ENCODE data around the gene DOK7.

GRCh38 chr4:3520796-3521600, 57.9 kb downstream of the DOK7 start:
- no peak for TF ChIP-seq CTCF (IDR thresholded peaks at IDR 0.05)
- TF ChIP-seq POLR2A (IDR thresholded peaks at IDR 0.05), result no peak
